Ramos (cell line): Measurements from ENCODE around the gene BBLN.

ENCODE experiments used
- in situ Hi-C: fragments of 300-500 bp; cut with MboI; formaldehyde crosslinking; loops from one replicate; pipeline ENCODE4 v1.14.3; 2022; ENCODE audit warnings: low sequenced_read_pairs; ENCODE audit not compliant: unreplicated experiment

BBLN gene

GRCh38 chr9:128185979-128186965 lies 26.2 kb downstream of the BBLN start:
- in situ Hi-C loops: no loop called here

GRCh38 chr9:128187361-128187760 lies 27.3 kb downstream of the BBLN start:
- in situ Hi-C loops: no loop called here

- in situ Hi-C loops: no loop called here
Measured at GRCh38 chr9:128188209-128188608, 28.1 kb downstream of the BBLN start.

GRCh38 chr9:128190013-128190412 lies 29.9 kb downstream of the BBLN start:
- in situ Hi-C loops: no loop called here

GRCh38 chr9:128190516-128191405 lies 30.7 kb downstream of the BBLN start:
- in situ Hi-C loops: no loop called here

- in situ Hi-C loops: no loop called here
Measured at GRCh38 chr9:128191406-128192046, 31.5 kb downstream of the BBLN start, which contains the start of gene CIZ1. CIZ1 (minus strand) TSS chr9:128191572; CDS start chr9:128190857, 715 bp downstream.

- in situ Hi-C loops: no loop called here
Measured at GRCh38 chr9:128192601-128193371, 32.7 kb downstream of the BBLN start.

GRCh38 chr9:128193469-128194096 lies 33.5 kb downstream of the BBLN start:
- in situ Hi-C loops: no loop called here

GRCh38 chr9:128201441-128202369 lies 41.6 kb downstream of the BBLN start:
- in situ Hi-C loops: no loop called here

GRCh38 chr9:128202648-128203023 lies 42.6 kb downstream of the BBLN start:
- in situ Hi-C loops: no loop called here

GRCh38 chr9:128203024-128203706 lies 43.1 kb downstream of the BBLN start, which contains the start of gene DNM1:
DNM1 (plus strand) TSS chr9:128203379; CDS start chr9:128203471, 92 bp downstream.
- in situ Hi-C loops: no loop called here

- in situ Hi-C loops: no loop called here
Measured at GRCh38 chr9:128203707-128204551, 43.9 kb downstream of the BBLN start.

GRCh38 chr9:128204858-128205257 lies 44.8 kb downstream of the BBLN start:
- in situ Hi-C loops: no loop called here

GRCh38 chr9:128205296-128205944 lies 45.4 kb downstream of the BBLN start:
- in situ Hi-C loops: no loop called here

GRCh38 chr9:128206484-128206883 lies 46.4 kb downstream of the BBLN start:
- in situ Hi-C loops: no loop called here
